NCI-H345 treated with DMSO at 0.1 percent for 48 hours (cell line): ENCODE results near the gene MT1X.
"Not testable (repeated sequence)": the region's sequence is repeated elsewhere in the genome, so short reads cannot be mapped to it uniquely, and the experiment has no call there.

Source experiments
- DNase-seq: peaks from one replicate; lab custom pipeline; 2025; ENCODE audit not compliant: unreplicated experiment; lab: John Stamatoyannopoulos, UW

MT1X gene

DNA sequence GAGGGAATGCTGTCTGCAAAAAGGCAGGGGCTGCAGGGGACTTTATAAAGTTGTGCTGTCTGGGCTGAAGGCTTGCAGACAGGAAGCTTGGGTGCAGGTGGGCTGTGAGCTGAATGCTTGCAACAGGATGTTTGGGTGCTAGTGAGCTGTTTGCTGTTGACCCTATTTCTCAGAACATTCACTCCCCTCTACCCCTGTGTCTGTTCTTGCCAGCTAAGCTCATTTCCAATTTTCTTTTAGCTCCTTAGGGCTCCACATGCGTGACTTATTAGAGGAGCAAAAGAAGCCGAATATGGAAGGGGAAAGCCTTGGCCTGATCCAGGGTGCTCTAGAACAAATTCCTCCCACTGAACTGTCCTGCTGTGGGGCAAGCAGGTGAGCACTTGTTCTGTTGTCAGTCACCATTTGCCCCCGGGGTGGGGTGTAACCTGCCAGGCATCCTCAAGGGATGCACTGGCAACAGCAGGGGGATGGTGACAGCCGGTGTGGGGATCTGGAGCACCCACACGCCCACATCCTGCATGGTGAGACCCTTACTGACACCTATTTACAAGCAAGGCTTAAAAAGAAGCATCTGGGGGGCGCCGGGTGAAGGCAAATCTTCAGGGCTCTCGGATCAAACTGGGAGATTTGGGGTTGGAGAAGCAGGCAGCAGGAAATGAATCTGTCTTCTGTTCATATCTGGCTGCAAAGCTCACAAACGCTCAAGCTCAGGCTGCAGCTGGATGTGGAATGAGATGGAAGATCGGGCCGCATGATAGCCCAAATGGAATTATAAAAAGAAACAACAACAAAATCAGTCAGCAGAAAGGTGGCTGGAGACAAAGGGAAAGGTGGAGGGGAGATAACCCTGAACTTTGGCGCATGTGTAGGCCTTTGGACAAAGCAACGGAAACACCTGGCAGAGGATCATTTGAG lies 26.5 kb downstream of the MT1X start:
- DNase-seq = no peak

GRCh38 chr16:56709443-56710040 lies 27.3 kb downstream of the MT1X start:
- DNase-seq = no peak

DNA sequence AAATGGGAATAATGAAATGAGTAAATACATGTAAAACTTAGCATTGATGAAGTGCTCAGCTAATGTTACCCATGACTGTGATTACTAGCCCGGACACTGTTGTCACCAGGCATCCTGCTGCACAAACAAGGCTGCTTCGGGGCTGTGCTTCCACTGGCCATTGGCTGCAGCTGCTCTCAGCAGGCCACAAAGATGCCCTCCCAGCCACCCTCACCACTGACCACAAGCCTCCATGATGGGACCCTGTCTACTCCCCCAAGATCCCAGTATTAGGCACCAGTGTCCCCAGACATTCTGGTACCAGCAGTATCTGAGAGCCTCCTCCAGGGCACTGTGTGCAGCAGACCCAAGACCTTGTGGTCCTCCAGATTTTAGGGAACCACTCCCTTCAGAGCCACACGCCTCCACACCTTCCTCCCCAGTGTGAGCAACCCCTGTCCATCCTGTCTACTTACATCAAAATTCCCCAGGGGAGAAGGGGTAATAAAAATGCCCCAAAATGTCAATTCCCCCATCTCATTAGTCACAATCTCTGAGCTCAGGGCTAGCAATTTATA lies 28.0 kb downstream of the MT1X start:
- no peak for DNase-seq

DNA sequence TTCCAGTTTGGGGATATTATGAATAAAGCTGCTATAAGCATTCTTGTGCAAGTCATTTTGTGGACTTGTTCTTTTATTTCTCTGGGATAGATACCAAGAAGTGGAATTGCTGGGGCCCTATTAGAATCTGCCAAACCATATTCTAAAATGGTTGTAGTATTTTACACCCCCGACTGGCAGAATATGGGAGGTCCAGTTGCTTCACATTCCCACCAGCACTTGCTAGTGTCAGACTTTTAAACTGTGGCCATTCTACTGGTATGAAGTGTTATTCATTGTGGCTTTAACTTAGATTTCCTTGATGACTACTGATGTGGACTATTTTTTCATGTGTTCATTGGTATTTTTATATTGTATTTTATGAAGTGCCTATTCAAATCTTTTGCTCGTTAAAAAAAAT lies 29.6 kb downstream of the MT1X start:
- DNase-seq = no peak

DNA sequence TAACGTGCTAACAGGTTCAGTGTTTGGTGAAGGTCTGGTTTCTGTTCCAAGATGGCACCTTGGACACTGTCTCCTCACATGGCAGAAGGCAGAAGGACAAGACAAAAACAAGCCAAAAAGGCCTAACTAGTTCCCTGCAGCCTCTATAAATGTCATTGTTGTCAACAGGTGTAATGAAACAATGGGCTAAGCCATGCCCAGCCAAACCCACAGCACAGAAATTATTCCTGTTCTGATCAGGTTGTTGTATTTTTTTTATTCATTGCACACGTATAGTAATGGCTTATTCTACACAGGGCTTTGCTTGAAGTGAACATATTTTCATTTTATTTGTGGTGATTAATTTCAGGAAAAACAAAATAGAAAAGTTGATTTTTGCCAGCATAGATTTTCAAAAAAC lies 31.5 kb downstream of the MT1X start:
- DNase-seq = no peak

GRCh38 chr16:56715126-56715525 lies 32.9 kb downstream of the MT1X start:
- no peak for DNase-seq

DNA sequence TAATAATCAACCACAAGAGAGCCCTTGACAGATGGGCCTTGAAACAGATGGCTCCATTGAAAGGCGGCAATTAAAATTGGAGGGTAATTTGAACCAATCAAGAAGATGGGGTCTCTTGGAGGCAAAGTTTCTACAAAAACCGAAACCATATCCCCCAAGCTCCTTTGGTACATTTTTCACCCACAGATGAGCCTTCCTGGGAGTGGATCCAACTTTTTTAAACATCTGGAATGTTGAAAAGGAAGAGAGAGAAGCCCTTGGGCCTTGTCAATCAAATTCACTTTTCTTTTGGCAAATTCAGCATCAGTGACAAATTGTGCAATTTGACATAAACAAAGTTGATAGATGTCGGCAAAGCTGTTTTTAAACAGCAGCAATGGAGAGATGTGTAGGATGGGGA lies 34.5 kb downstream of the MT1X start:
- DNase-seq = no peak

- DNase-seq = not testable (repeated sequence)
These were observed 35.3 kb downstream of the MT1X start for GRCh38 chr16:56717532-56717931.

GRCh38 chr16:56722200-56722842 lies 40.1 kb downstream of the MT1X start:
- no peak for DNase-seq

- no peak for DNase-seq
These were observed 41.9 kb downstream of the MT1X start for GRCh38 chr16:56724191-56724590.

- DNase-seq = no peak
These were observed 44.0 kb downstream of the MT1X start for GRCh38 chr16:56726283-56726682.

DNA sequence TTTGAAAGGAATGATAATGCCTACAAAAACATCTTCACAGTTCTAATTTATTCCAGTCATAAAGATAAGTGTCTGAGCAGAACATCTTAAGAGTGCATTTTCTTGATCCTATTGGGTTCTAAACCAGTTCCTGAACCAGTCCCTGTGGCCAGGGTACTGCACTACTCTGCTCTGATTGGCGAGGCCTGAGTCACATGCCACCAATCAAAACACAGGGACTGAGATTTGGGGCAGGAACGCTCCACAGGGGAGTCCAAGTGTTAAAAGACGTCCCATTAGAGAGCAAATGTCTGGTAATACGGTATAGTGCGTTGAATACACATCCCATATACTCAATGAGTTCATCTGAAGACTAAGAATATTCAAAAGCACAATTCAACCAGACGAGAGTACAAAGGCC lies 44.7 kb downstream of the MT1X start:
- no peak for DNase-seq

- DNase-seq = no peak
These were observed 45.8 kb downstream of the MT1X start for GRCh38 chr16:56728027-56728426.

GRCh38 chr16:56728980-56729734 lies 46.9 kb downstream of the MT1X start:
- no peak for DNase-seq

GRCh38 chr16:56729735-56730662 lies 47.7 kb downstream of the MT1X start, which contains the start of gene NUP93:
Gene NUP93, plus strand, starts transcription at chr16:56730129. Its CDS starts 18,119 bp downstream, at chr16:56748248.
- peak; percentile 84 for DNase-seq

- no peak for DNase-seq
These were observed 50.1 kb downstream of the MT1X start for GRCh38 chr16:56732366-56732765.

- no peak for DNase-seq
These were observed 50.6 kb downstream of the MT1X start for GRCh38 chr16:56732832-56733231.
